ENCODE results near the gene MKNK1. TPM values are rescaled to one million over a fixed set of nuclear protein-coding genes. Genes with fewer than 3 reads are reported as not detected.

The MKNK1 gene
- total RNA-seq, 4 donors from 2014 or later: 15.8 to 39.1 (median 27.4) TPM

DNA sequence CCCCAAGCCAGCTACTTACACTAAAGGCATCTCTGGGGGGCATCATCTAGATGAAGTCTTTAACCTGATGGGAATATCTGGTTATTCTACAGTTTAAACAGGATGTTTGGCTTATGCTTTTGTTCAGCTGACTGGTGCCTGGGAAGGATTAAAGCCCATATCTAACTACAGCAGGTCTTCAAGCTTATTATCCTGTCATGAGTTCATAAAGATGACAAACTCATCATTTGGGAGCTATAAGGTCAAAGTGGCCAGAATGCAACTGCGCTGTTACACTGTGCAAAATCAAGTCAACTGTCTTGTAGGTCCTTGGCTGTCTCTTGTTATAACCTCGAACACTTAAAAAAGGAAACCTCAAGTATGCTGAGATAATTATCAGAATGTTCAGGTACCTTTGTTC, 31.1 kb upstream of the MKNK1 start:
- Histone ChIP-seq H3K27me3 (no peaks in the 10 kb centered on the region), H3K4me3 (no peak overlapping the region), H3K9me3 (no peaks in the 10 kb centered on the region), H3K36me3 (peaks cover 68% of the 10 kb centered on the region), H3K4me1 (no peaks in the 10 kb centered on the region), H3K27ac (no peak overlapping the region)
- DNase-seq (ENCODE audit: low spot score in 2 of 2): no peak
- WGBS: 86% methylated on average over 2 of the region's 2 CpGs
- TF ChIP-seq EP300 (IDR thresholded peaks at IDR 0.05): no peak
- no peak for TF ChIP-seq POLR2A (IDR thresholded peaks at IDR 0.05)
- TF ChIP-seq, protein P1, sequence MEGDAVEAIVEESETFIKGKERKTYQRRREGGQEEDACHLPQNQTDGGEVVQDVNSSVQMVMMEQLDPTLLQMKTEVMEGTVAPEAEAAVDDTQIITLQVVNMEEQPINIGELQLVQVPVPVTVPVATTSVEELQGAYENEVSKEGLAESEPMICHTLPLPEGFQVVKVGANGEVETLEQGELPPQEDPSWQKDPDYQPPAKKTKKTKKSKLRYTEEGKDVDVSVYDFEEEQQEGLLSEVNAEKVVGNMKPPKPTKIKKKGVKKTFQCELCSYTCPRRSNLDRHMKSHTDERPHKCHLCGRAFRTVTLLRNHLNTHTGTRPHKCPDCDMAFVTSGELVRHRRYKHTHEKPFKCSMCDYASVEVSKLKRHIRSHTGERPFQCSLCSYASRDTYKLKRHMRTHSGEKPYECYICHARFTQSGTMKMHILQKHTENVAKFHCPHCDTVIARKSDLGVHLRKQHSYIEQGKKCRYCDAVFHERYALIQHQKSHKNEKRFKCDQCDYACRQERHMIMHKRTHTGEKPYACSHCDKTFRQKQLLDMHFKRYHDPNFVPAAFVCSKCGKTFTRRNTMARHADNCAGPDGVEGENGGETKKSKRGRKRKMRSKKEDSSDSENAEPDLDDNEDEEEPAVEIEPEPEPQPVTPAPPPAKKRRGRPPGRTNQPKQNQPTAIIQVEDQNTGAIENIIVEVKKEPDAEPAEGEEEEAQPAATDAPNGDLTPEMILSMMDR (IDR thresholded peaks at IDR 0.05): no peak
- no peak for TF ChIP-seq POLR2AphosphoS5 (IDR thresholded peaks at IDR 0.05)

GRCh38 chr1:46630719-46631118, 26.7 kb upstream of the MKNK1 start:
- H3K4me1 ChIP-seq: no peaks in the 10 kb centered on the region
- WGBS: 77% methylated on average over 2 of the region's 2 CpGs
- no peak overlapping the region for H3K4me3 ChIP-seq
- DNase-seq (ENCODE audit: low spot score in 2 of 2): no peak
- peaks cover 52% of the 10 kb centered on the region for H3K36me3 ChIP-seq
- TF ChIP-seq, protein P1 (IDR thresholded peaks at IDR 0.05): no peak
- TF ChIP-seq POLR2AphosphoS5 (IDR thresholded peaks at IDR 0.05): no peak
- no peak for TF ChIP-seq POLR2A (IDR thresholded peaks at IDR 0.05)
- TF ChIP-seq EP300 (IDR thresholded peaks at IDR 0.05): no peak
- no peaks in the 10 kb centered on the region for H3K27me3 ChIP-seq
- H3K9me3 ChIP-seq: no peaks in the 10 kb centered on the region
- no peak overlapping the region for H3K27ac ChIP-seq

DNA sequence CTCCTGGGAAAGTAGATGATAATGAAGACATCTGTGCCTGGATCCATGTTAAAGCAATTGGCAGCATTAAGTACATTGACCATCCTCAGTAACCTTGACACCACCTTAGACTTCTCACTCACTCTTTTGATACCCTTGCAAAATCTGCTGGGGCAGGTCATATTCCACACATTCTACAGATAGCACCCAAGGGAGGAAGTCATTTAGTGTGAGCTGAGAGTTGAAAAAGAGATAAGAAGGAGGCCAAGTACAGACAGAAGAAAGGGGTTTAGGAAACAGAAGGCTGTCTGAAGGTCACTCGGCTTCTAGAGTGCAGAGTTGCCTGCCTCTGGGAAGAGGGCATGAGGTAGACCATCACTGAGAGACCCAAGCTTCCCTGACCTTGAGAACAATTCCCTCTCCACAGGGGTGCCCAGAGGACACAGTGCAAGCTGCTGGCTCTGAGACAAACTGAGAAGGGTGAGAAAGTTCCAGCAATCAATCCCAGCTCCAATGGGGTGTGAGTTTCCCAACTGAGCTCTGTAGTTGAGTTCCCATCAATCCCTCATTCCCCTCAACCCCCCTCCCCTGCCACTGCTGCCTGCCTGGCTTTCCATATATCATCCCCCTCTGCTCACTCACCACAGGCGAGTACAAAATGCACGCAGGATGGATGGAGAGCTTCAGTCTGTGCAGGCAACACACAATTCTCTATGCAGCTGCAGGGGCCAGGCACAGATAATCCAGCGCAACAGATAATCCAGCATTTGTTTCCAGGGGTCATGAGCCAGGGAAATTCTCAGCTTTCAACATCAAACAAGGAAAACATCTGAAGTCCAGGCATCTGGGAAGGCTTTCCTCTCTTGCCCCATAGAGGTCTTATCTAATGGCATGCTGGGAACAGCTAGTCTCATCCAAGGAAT, 19.9 kb upstream of the MKNK1 start:
- 84% methylated on average over 4 of the region's 4 CpGs for WGBS
- H3K9me3 ChIP-seq: no peaks in the 10 kb centered on the region
- peaks cover 17% of the 10 kb centered on the region for H3K4me1 ChIP-seq
- no peak for TF ChIP-seq POLR2AphosphoS5 (IDR thresholded peaks at IDR 0.05)
- TF ChIP-seq, protein P1 (IDR thresholded peaks at IDR 0.05): no peak
- no peak for TF ChIP-seq POLR2A (IDR thresholded peaks at IDR 0.05)
- TF ChIP-seq EP300 (IDR thresholded peaks at IDR 0.05): no peak
- no peaks in the 10 kb centered on the region for H3K36me3 ChIP-seq
- H3K27me3 ChIP-seq: no peaks in the 10 kb centered on the region
- no peak for DNase-seq (ENCODE audit: low spot score in 2 of 2)
- no peak overlapping the region for H3K4me3 ChIP-seq
- H3K27ac ChIP-seq: no peak overlapping the region

DNA sequence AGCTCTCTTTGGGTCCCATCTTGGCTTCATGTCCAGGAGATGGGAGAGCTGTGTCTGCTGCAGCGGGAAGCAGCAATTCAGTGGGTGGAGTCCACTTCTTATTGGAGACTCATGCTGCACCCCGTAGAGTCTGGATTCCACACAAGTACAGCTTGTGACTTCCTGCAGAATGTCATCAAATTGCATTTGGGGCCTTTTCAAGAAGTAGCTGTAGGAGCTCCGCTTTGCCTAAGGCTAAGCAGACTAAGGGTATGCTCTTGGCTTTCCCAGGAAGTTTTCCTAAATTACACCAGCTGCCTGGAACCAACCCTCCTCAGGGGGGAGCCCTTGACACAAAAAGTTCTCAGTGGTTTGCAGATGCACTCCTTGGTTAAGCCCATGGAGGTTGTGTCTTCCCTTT, 18.3 kb upstream of the MKNK1 start:
- no peak for DNase-seq (ENCODE audit: low spot score in 2 of 2)
- 19% methylated on average over 3 of the region's 3 CpGs for WGBS
- no peaks in the 10 kb centered on the region for H3K27me3 ChIP-seq
- H3K36me3 ChIP-seq: no peaks in the 10 kb centered on the region
- H3K4me3 ChIP-seq: no peak overlapping the region
- TF ChIP-seq POLR2A (IDR thresholded peaks at IDR 0.05): no peak
- no peak for TF ChIP-seq POLR2AphosphoS5 (IDR thresholded peaks at IDR 0.05)
- no peak for TF ChIP-seq EP300 (IDR thresholded peaks at IDR 0.05)
- TF ChIP-seq, protein P1 (IDR thresholded peaks at IDR 0.05): peak in 1 of 2 donors; percentile 36
- H3K27ac ChIP-seq: no peak overlapping the region
- no peaks in the 10 kb centered on the region for H3K9me3 ChIP-seq
- peaks cover 17% of the 10 kb centered on the region for H3K4me1 ChIP-seq

- Histone ChIP-seq H3K36me3 (no peaks in the 10 kb centered on the region), H3K4me3 (no peak overlapping the region), H3K9me3 (no peaks in the 10 kb centered on the region), H3K27me3 (no peaks in the 10 kb centered on the region), H3K27ac (no peak overlapping the region), H3K4me1 (peaks cover 21% of the 10 kb centered on the region)
- no peak for DNase-seq (ENCODE audit: low spot score in 2 of 2)
- WGBS: 48% methylated on average over 7 of the region's 7 CpGs
- TF ChIP-seq, protein P1 (IDR thresholded peaks at IDR 0.05): no peak
- TF ChIP-seq EP300 (IDR thresholded peaks at IDR 0.05) (no peak), POLR2AphosphoS5 (IDR thresholded peaks at IDR 0.05) (no peak), POLR2A (IDR thresholded peaks at IDR 0.05) (no peak)
Measured at GRCh38 chr1:46621930-46622329, 17.9 kb upstream of the MKNK1 start.

Data from suprapubic skin (tissue), 4 donors.